Kidney (tissue), 14 donors: Measurements from ENCODE around the gene TULP3. TPM values are rescaled to one million over a fixed set of nuclear protein-coding genes. Genes with fewer than 3 reads are reported as not detected.

ENCODE experiments used
- DNase-seq, 5 donors: peaks; one replicate each; pipeline ENCODE4 v3.0.0-alpha.2; 2013 to 2020
- FAIRE-seq: peaks from 2 replicates; lab custom pipeline; 2012; peaks lifted over from hg19 to GRCh38; lab: Jason Lieb, UNC
- H3K27ac ChIP-seq, 2 donors: one replicate each; pipeline ENCODE4 v1.7.0; 2013; ENCODE audit warnings: low read depth in 2 of 2, low read length in 2 of 2, inconsistent platforms in 1 of 2
- H3K27me3 ChIP-seq: one replicate; pipeline ENCODE4 v1.7.1; 2013; ENCODE audit warnings: low read length, inconsistent platforms; ENCODE audit not compliant: control insufficient read depth, insufficient read depth
- H3K36me3 ChIP-seq, 3 donors: one replicate each; pipeline versions ENCODE4 v1.7.0 to v1.7.1; 2013; ENCODE audit warnings: low read length in 3 of 3, control low read depth in 1 of 3, inconsistent platforms in 1 of 3; ENCODE audit not compliant: insufficient read depth in 3 of 3, control insufficient read depth in 2 of 3
- H3K4me1 ChIP-seq, 3 donors: one replicate each; pipeline versions ENCODE4 v1.7.0 to v1.7.1; 2013; ENCODE audit warnings: low read length in 3 of 3, inconsistent platforms in 1 of 3, low read depth in 1 of 3; ENCODE audit not compliant: control insufficient read depth in 2 of 3, insufficient read depth in 2 of 3
- H3K4me3 ChIP-seq, 3 donors: one replicate each; pipeline versions ENCODE4 v1.7.0 to v1.8.1; 2013; ENCODE audit warnings: low read length in 3 of 3, control low read depth in 1 of 3, inconsistent platforms in 1 of 3
- H3K9ac ChIP-seq, 3 donors: one replicate each; pipeline versions ENCODE4 v1.7.0 to v1.7.1; 2013; ENCODE audit warnings: low read length in 3 of 3, control low read depth in 1 of 3, inconsistent platforms in 1 of 3
- H3K9me3 ChIP-seq, 3 donors: one replicate each; pipeline versions ENCODE4 v1.7.0 to v1.7.1; 2013; ENCODE audit warnings: low read length in 3 of 3, control low read depth in 1 of 3, inconsistent platforms in 1 of 3; ENCODE audit not compliant: control insufficient read depth in 2 of 3, insufficient read depth in 1 of 3
- CTCF ChIP-seq: IDR thresholded peaks from 3 replicates; pipeline ENCODE4 v1.5.1; 2012; ENCODE audit warnings: mild to moderate bottlenecking, moderate library complexity, borderline replicate concordance; ENCODE audit not compliant: insufficient read depth; ENCODE audit errors: extremely low read depth
- intact Hi-C: fragments of 100-400 bp; cut with DNase I; formaldehyde crosslinking; loops from one replicate; pipeline ENCODE4 v1.11.1; 2022
- polyA plus RNA-seq: library from polyadenylated mRNA; stranded (reverse); fragments of 350-450 nt; fragmentation: Illumina TruSeq; extraction: RNeasy Lipid Tissue Mini Kit (QIAGEN cat#74804); gene quantifications from one replicate; pipeline ENCODE4 v1.2.3, GENCODE V29; 2014; ENCODE audit warnings: low read depth, low replicate concordance; ENCODE audit not compliant: insufficient read depth
- total RNA-seq: library from RNA; stranded (reverse); fragmentation: NEBNext Ultra II Directional; extraction: Animal tissue kit (Norgen Biotek cat#: 25700); gene quantifications from one replicate; pipeline ENCODE4 v1.2.1, GENCODE V29; 2021
- donor health status: control.
- donor health status: control.
- donor health status: control.
- donor health status: control.
- donor health status: control.
- donor health status: DM: yes; HTN: yes; CAD: no.
- donor health status: Normal renal cell carcinoma (clear cell type).

The TULP3 gene
- total and polyA plus RNA-seq, 2 donors from 2014 or later: 20.3 to 23.0 TPM

GRCh38 chr12:2963760-2964292 lies 73.1 kb downstream of the TULP3 start:
- peaks cover 0 to 10% (median 0%) of the 10 kb centered on the region in 3 donors for H3K4me1 ChIP-seq
- intact Hi-C loops: no loop called here
- no peak overlapping the region for H3K9ac ChIP-seq
- no peaks in the 10 kb centered on the region for H3K27me3 ChIP-seq
- DNase-seq (peak in 4 of 5 donors; percentile 28 to 80 (median 59)), FAIRE-seq (no peak)
- H3K27ac ChIP-seq: peak overlapping the region in 1 of 2 donors; percentile 22
- H3K36me3 ChIP-seq: no peaks in the 10 kb centered on the region
- H3K4me3 ChIP-seq: no peak overlapping the region
- no peak for TF ChIP-seq CTCF
- no peaks in the 10 kb centered on the region for H3K9me3 ChIP-seq

DNA sequence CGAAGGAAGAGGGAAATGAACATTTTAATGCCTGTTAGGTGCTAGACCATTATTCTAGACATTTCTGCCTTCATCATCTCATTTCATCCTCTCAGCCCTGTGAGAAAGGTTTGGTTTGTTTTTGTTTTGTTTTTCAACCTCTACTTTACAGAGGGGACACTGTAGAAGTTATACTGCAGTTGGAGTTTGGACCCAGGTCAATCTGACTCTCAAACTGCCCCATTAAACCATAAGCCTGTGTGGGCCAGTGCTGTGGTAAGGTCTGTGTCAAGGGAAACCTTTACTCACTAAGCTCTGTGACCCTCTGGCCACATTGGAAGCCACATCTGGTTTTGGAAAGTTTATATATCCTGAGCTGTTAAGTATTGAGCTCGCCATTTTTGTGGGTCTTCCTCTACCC lies 77.0 kb downstream of the TULP3 start:
- Histone ChIP-seq H3K27me3 (no peaks in the 10 kb centered on the region), H3K4me1 (peaks cover 0 to 1% (median 0%) of the 10 kb centered on the region in 3 donors), H3K9ac (no peak overlapping the region), H3K27ac (no peak overlapping the region), H3K4me3 (no peak overlapping the region), H3K9me3 (no peaks in the 10 kb centered on the region), H3K36me3 (no peaks in the 10 kb centered on the region)
- intact Hi-C loops: no loop called here
- FAIRE-seq (no peak), DNase-seq (no peak)
- TF ChIP-seq CTCF: no peak

DNA sequence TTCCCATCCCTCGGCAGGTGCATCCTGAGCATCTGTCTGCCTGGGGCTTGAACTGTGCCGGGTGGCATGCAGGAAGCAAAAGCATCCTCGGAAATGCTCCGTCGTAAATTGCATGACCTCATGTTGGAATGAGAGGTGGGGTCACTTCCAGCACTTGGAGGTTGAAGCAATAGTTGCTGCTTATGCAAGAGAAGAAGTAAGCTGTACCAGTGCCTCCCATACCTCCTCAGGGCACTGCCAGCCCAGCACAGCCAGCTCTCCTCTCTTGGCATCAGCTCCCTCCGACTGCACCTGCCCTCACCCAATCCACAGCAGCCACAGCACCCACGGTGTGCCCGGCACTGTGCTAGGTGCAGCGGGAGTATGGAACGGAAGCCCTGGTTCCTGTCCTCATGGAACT lies 80.1 kb downstream of the TULP3 start:
- no peak overlapping the region for H3K27ac ChIP-seq
- no peaks in the 10 kb centered on the region for H3K27me3 ChIP-seq
- H3K9ac ChIP-seq: no peak overlapping the region
- H3K4me3 ChIP-seq: no peak overlapping the region
- no peaks in the 10 kb centered on the region for H3K36me3 ChIP-seq
- H3K9me3 ChIP-seq: no peaks in the 10 kb centered on the region
- intact Hi-C loops: no loop called here
- no peak for TF ChIP-seq CTCF
- DNase-seq (no peak), FAIRE-seq (no peak)
- no peaks in the 10 kb centered on the region for H3K4me1 ChIP-seq

- intact Hi-C loops: no loop called here
- TF ChIP-seq CTCF: no peak
- DNase-seq (no peak), FAIRE-seq (no peak)
- no peak overlapping the region for H3K9ac ChIP-seq
- H3K27me3 ChIP-seq: no peaks in the 10 kb centered on the region
- no peaks in the 10 kb centered on the region for H3K4me1 ChIP-seq
- no peaks in the 10 kb centered on the region for H3K9me3 ChIP-seq
- no peak overlapping the region for H3K4me3 ChIP-seq
- H3K36me3 ChIP-seq: no peaks in the 10 kb centered on the region
- no peak overlapping the region for H3K27ac ChIP-seq
Measured at GRCh38 chr12:2973566-2973965, 82.9 kb downstream of the TULP3 start.
